PC-9 (cell line): ENCODE results near the gene IGFBP2.

Source experiments
- CTCF ChIP-seq: fragments of 200-600 bp; sonication (generic); conservative IDR thresholded peaks from 2 replicates; pipeline ENCODE4 v1.6.1; 2017; ENCODE audit warnings: mixed run types, antibody characterized with exemption, mild to moderate bottlenecking, moderate library complexity
- EZH2 ChIP-seq: fragments of 200-600 bp; sonication (generic); IDR thresholded peaks from 2 replicates; pipeline ENCODE4 v1.8.0; 2017; ENCODE audit warnings: antibody characterized with exemption, low read depth

GRCh38 chr2:216596236-216596979, 36.8 kb upstream of the IGFBP2 start:
- TF ChIP-seq CTCF (no peak), EZH2 (no peak)
